ENCODE data around the gene ABI1. TPM values are rescaled to one million over a fixed set of nuclear protein-coding genes. Genes with fewer than 3 reads are reported as not detected.
"Not testable (repeated sequence)": the region's sequence is repeated elsewhere in the genome, so short reads cannot be mapped to it uniquely, and the experiment has no call there.

Gene ABI1
- total RNA-seq (2014; rRNA removed) (20.7 and 25.2 TPM in 2 replicates), Bru-seq, nascent RNA (percentile 75 among the genes with signal in this experiment), BruChase-seq, experiment 1, labeled RNA remaining after a 6-hour chase (percentile 64 among the genes with signal in this experiment), BruChase-seq, experiment 2, labeled RNA remaining after a 2-hour chase (percentile 66 among the genes with signal in this experiment)
- long read RNA-seq, transcript ABI1-205 (10 exons, 3,516 nt) = minor isoform, 5 of 55 reads
- long read RNA-seq, transcript ABI1-204 (10 exons, 3,503 nt) = major isoform, 8 of 55 reads
- long read RNA-seq, partial matches to known transcripts = 10 of 55 reads
- long read RNA-seq, other reads (novel, unspliced or antisense) = 21 of 55 reads

DNA sequence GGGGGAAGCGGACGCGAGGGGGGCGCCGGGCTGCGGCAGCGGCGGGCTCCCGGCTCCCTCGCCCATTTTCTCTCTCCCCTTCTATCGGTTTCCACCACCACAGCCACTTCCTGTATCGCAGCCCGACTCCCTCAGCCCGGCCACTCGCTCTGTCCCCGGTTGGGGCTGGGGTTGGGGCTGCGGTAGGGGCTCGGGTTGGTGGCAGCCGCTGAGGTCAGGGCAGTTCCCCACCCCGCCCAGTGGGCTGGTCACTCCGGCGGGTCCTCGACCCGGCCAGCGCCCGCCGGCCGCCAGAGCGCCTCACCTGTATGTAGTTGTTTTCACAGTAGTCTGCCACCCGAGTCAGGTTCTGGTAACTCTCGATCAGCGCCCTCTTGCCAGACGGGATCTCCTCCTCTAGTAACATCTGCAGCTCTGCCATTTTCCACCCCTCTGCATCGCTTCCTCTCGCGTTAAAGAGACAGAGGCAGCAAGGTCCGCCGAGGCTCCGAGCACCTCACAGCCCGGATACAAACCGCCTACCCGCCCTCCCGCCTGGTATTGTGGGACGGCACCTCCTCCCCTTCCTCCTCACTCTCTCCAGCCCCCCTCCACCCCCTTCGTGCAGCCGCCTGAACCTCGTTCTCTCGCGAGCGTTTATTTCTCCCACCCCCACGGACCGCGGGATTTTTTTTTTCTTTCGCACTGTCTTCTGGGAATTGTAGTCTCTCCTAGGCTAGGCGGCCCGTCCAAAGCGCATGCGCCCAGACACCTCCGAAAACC lies at the start of gene ABI1:
Gene ABI1 (minus strand): TSS at position 516 of the 762 bp plus-strand sequence. CDS start 95 bp downstream, at position 421.
- Histone ChIP-seq H4K20me1 (ENCODE audit: low read length) (0 out of 2 replicates have a peak, but pooled peaks cover 20% of the 10 kb centered on the region), H3F3A (ENCODE audit: low read length, unreplicated experiment) (no peaks in the 10 kb centered on the region), H3K4me3 (ENCODE audit: low read length) (peak within 1 kb of the TSS; percentile 97), H2AFZ (ENCODE audit: low read length) (peak within 1 kb of the TSS; percentile 95), H3K36me3 (ENCODE audit: low read depth, low read length) (no peaks in the 10 kb centered on the region), H3K27ac (ENCODE audit: low read length) (peak within 1 kb of the TSS; percentile 67), H3K27me3 (ENCODE audit: low read length) (no peaks in the 10 kb centered on the region), H3K4me2 (ENCODE audit: low read length) (peak within 1 kb of the TSS; percentile 99), H3K79me2 (ENCODE audit: low read length) (peaks cover 43% of the 10 kb centered on the region), H3K9me3 (ENCODE audit: low read length) (no peaks in the 10 kb centered on the region), H3K9ac (ENCODE audit: low read length) (peak within 1 kb of the TSS; percentile 81), H3K4me1 (ENCODE audit: insufficient read depth, low read length) (peaks cover 15% of the 10 kb centered on the region), H3K9me2 (replicated peaks; ENCODE audit: low read length) (no peaks in the 10 kb centered on the region)
- ATAC-seq (peak; percentile 85), DNase-seq (peak; percentile 96)
- TF ChIP-seq CTCF (conservative IDR thresholded peaks at IDR 0.05; ENCODE audit: low read depth, low read length) (no peak), EZH2phosphoT487 (IDR thresholded peaks at IDR 0.05; ENCODE audit: borderline replicate concordance, low read length) (no peak), EZH2 (IDR thresholded peaks at IDR 0.05; ENCODE audit: low read length, unreplicated experiment) (no peak)
- ChIA-PET CTCF (interaction anchor here (0.6 to 0.8 kb wide), 2 partner anchors 16 to 135 kb away, joined by 3 read pairs; no protein-coding TSS in a partner anchor), POLR2A (ENCODE audit: unreplicated experiment) (no interaction called here)
- no TSS peak for BruUV-seq (replicated peaks)
- intact Hi-C loops (cut with micrococcal nuclease) = loop anchor here (1.0 to 2.0 kb wide), 2 partner anchors 22 to 134 kb away; no protein-coding TSS in a partner anchor

DNA sequence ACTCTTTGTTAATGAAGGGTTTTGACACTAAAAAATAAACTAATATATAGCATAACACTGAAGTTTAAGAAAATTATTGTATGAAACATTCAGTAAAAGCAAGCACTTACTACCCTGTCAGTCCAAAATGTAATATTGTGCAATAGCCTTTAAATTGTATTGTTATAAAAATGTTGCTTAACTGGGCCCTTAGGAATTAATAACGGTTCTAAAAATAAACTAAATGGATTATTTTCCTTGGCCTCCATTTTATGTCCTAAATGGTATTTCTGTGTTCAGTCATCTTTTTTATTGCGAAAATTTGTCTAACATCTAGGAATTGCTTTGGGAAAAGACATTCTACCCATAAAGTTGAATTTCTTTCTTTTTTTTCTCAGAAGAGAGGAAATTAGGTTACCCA lies 49.0 kb upstream of the ABI1 start:
- no TSS peak for BruUV-seq (replicated peaks)
- H2AFZ ChIP-seq (ENCODE audit: low read length) = no peak overlapping the region
- TF ChIP-seq EZH2phosphoT487 (IDR thresholded peaks at IDR 0.05; ENCODE audit: borderline replicate concordance, low read length) = no peak
- TF ChIP-seq CTCF (conservative IDR thresholded peaks at IDR 0.05; ENCODE audit: low read depth, low read length) = no peak
- TF ChIP-seq EZH2 (IDR thresholded peaks at IDR 0.05; ENCODE audit: low read length, unreplicated experiment) = no peak
- H3K4me1 ChIP-seq (ENCODE audit: insufficient read depth, low read length) = no peaks in the 10 kb centered on the region
- H3K79me2 ChIP-seq (ENCODE audit: low read length) = no peaks in the 10 kb centered on the region
- no peaks in the 10 kb centered on the region for H4K20me1 ChIP-seq (ENCODE audit: low read length)
- ATAC-seq (no peak), DNase-seq (no peak)
- H3K9ac ChIP-seq (ENCODE audit: low read length) = no peak overlapping the region
- H3K27me3 ChIP-seq (ENCODE audit: low read length) = no peaks in the 10 kb centered on the region
- ChIA-PET POLR2A (ENCODE audit: unreplicated experiment) (no interaction called here), CTCF (no interaction called here)
- no peak overlapping the region for H3K4me2 ChIP-seq (ENCODE audit: low read length)
- H3K4me3 ChIP-seq (ENCODE audit: low read length) = no peak overlapping the region
- no peaks in the 10 kb centered on the region for H3K9me3 ChIP-seq (ENCODE audit: low read length)
- no peaks in the 10 kb centered on the region for H3F3A ChIP-seq (ENCODE audit: low read length, unreplicated experiment)
- H3K27ac ChIP-seq (ENCODE audit: low read length) = no peak overlapping the region
- intact Hi-C loops (cut with micrococcal nuclease) = loop anchor here (10.0 kb wide), 1 partner anchor 115 kb away; no protein-coding TSS in a partner anchor
- no peaks in the 10 kb centered on the region for H3K36me3 ChIP-seq (ENCODE audit: low read depth, low read length)
- H3K9me2 ChIP-seq (replicated peaks; ENCODE audit: low read length) = no peaks in the 10 kb centered on the region

DNA sequence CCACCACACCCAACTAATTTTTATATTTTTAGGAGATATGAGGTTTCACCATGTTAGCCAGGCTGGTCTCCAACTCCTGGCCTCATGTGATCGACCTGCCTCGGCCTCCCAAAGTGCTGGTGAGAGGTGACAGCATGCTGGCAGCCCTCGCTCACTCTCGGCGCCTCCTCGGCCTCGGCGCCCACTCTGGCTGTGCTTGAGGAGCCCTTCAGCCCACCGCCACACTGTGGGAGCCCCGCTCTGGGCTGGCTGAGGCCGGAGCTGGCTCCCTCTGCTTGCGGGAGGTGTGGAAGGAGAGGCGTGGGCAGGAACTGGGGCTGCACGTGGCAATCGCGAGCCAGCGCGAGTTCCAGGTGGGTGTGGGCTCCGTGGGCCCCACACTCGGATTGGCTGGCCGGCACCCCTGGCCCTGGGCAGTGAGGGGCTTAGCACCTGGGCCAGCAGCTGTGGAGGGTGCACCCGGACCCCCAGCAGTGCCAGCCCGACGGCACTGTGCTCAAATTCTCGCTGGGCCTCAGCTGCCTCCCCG lies 44.6 kb upstream of the ABI1 start:
- intact Hi-C loops (cut with micrococcal nuclease); ATAC-seq; BruUV-seq (replicated peaks): not testable (repeated sequence)

More for the DNA sequence above, 44.6 kb upstream of the ABI1 start:
- H3K79me2 ChIP-seq (ENCODE audit: low read length); H3K4me3 ChIP-seq (ENCODE audit: low read length); H3K27ac ChIP-seq (ENCODE audit: low read length); POLR2A ChIA-PET (ENCODE audit: unreplicated experiment); H3F3A ChIP-seq (ENCODE audit: low read length, unreplicated experiment); H3K4me2 ChIP-seq (ENCODE audit: low read length); H3K9me3 ChIP-seq (ENCODE audit: low read length); H3K9me2 ChIP-seq (replicated peaks; ENCODE audit: low read length); H3K9ac ChIP-seq (ENCODE audit: low read length); DNase-seq; H3K36me3 ChIP-seq (ENCODE audit: low read depth, low read length); H3K4me1 ChIP-seq (ENCODE audit: insufficient read depth, low read length); H2AFZ ChIP-seq (ENCODE audit: low read length); H3K27me3 ChIP-seq (ENCODE audit: low read length); CTCF ChIA-PET; H4K20me1 ChIP-seq (ENCODE audit: low read length): not testable (repeated sequence)

Data from PC-3 (cell line).